DND-41 (cell line): ENCODE measurements around the gene BCL11B.

Experiments
- EZH2 ChIP-seq: IDR thresholded peaks from 3 replicates; pipeline ENCODE4 v1.6.1; 2012; ENCODE audit warnings: borderline replicate concordance, low read depth, mild to moderate bottlenecking, moderate library complexity, low read length, inconsistent platforms; ENCODE audit not compliant: severe bottlenecking
- TF ChIP-seq, protein P1 (sequence below): IDR thresholded peaks from 2 replicates; pipeline ENCODE4 v1.5.1; 2012; ENCODE audit warnings: borderline replicate concordance, low read length, moderate library complexity, mild to moderate bottlenecking; ENCODE audit not compliant: poor library complexity, severe bottlenecking; ENCODE audit errors: extremely low read depth

DNA sequence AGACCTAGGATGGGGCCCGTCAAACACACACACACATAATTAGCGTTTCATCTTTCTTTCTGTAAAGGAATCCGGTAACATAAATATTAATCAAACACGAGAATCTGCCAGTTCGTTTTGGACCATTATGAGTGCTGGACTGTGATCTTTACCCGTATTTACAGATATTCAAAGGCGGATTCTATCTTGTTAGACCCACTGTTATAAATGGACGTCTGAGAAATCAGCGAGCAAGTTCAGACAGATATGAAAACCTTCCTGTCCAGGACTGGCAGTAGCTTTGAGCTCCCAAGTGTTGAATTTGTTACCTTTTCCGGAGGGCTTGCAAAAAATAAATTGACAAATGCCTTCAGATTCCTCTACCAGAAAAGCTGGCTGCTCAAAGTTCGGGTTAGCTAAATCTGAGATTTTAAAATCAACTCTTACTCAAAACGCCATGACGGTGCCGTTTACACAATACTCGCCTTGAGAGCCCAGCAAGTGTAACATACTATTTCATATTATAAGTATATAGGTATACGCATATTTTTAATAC lies 27.6 kb downstream of the BCL11B start:
- TF ChIP-seq, protein P1, sequence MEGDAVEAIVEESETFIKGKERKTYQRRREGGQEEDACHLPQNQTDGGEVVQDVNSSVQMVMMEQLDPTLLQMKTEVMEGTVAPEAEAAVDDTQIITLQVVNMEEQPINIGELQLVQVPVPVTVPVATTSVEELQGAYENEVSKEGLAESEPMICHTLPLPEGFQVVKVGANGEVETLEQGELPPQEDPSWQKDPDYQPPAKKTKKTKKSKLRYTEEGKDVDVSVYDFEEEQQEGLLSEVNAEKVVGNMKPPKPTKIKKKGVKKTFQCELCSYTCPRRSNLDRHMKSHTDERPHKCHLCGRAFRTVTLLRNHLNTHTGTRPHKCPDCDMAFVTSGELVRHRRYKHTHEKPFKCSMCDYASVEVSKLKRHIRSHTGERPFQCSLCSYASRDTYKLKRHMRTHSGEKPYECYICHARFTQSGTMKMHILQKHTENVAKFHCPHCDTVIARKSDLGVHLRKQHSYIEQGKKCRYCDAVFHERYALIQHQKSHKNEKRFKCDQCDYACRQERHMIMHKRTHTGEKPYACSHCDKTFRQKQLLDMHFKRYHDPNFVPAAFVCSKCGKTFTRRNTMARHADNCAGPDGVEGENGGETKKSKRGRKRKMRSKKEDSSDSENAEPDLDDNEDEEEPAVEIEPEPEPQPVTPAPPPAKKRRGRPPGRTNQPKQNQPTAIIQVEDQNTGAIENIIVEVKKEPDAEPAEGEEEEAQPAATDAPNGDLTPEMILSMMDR, result no peak
- no peak for TF ChIP-seq EZH2
